Bronchial epithelial cell (primary cell): Measurements from ENCODE around the gene FAM168A. TPM values are rescaled to one million over a fixed set of nuclear protein-coding genes. Genes with fewer than 3 reads are reported as not detected.

Experiments
- DNase-seq: peaks from one replicate; pipeline ENCODE4 v3.0.0-alpha.2; 2010; ENCODE audit warnings: low read depth
- FAIRE-seq: peaks from 2 replicates; lab custom pipeline; 2011; peaks lifted over from hg19 to GRCh38; lab: Jason Lieb, UNC
- H3K27me3 ChIP-seq: 2 replicates; pipeline ENCODE4 v1.5.1; 2011; ENCODE audit warnings: low read length; ENCODE audit not compliant: control insufficient read depth, insufficient read depth
- H3K36me3 ChIP-seq: 2 replicates; pipeline ENCODE4 v1.5.1; 2011; ENCODE audit warnings: low read length; ENCODE audit not compliant: control insufficient read depth, insufficient read depth
- H3K4me3 ChIP-seq: 2 replicates; pipeline ENCODE4 v1.5.1; 2011; ENCODE audit warnings: mild to moderate bottlenecking, low read depth, low read length, control low read depth
- total RNA-seq: library from RNA; depleted of rRNA; stranded (reverse); fragments of >200 nt; gene quantifications from 2 replicates; pipeline ENCODE4 v1.2.1, GENCODE V29; 2014
- TF ChIP-seq, protein P1 (sequence below): IDR thresholded peaks from 2 replicates; pipeline ENCODE4 v1.5.1; 2011; ENCODE audit warnings: mild to moderate bottlenecking, moderate library complexity, low read length, control low read depth, inconsistent platforms; ENCODE audit not compliant: insufficient read depth, severe bottlenecking

The FAM168A gene
- total RNA-seq, 1 donor from 2014 or later = 4.7 TPM

DNA sequence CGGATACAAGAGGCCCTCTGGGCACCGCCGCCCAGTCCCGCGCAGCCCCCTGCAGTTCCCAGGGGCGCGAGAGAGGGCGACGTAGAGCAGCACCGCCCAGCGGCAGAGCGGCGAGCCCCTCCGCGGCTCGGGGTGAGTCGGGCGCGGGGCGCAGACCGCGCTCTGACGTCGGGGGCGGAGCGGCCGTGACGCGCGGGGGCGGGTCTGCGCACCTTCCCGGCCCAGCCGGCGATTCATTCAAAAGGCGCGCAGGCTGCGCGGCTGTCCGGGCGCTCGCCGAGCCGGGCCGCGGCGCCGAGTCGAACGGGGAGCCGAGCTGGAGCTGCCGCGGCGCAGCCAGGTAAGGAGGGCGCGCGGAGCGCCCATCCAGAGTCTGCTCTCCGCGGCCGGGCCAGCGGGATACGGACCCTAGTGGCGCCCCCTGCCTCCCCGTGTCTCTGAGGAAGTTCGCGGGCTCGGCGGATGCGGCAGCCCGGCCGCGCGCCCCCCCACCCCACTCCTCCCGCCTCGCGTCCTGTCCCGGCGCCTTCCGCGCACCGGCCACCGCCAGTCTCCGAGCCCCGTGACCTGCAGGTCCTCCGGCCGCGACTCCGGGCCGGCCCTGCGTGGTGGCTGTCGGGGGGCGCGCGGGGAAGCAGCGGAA is 221.6 kb downstream of the FAM168A start, which contains the start of gene RELT:
Gene RELT, plus strand, starts transcription at position 240 of the 643 bp plus-strand sequence. CDS start 12,738 bp downstream, outside the sequence.
- Histone ChIP-seq H3K4me3 (peak within 1 kb of the TSS; percentile 86), H3K27me3 (no peaks in the 10 kb centered on the region), H3K36me3 (no peaks in the 10 kb centered on the region)
- TF ChIP-seq, protein P1, sequence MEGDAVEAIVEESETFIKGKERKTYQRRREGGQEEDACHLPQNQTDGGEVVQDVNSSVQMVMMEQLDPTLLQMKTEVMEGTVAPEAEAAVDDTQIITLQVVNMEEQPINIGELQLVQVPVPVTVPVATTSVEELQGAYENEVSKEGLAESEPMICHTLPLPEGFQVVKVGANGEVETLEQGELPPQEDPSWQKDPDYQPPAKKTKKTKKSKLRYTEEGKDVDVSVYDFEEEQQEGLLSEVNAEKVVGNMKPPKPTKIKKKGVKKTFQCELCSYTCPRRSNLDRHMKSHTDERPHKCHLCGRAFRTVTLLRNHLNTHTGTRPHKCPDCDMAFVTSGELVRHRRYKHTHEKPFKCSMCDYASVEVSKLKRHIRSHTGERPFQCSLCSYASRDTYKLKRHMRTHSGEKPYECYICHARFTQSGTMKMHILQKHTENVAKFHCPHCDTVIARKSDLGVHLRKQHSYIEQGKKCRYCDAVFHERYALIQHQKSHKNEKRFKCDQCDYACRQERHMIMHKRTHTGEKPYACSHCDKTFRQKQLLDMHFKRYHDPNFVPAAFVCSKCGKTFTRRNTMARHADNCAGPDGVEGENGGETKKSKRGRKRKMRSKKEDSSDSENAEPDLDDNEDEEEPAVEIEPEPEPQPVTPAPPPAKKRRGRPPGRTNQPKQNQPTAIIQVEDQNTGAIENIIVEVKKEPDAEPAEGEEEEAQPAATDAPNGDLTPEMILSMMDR = peak; percentile 87
- DNase-seq (peak; percentile 75), FAIRE-seq (no peak)

DNA sequence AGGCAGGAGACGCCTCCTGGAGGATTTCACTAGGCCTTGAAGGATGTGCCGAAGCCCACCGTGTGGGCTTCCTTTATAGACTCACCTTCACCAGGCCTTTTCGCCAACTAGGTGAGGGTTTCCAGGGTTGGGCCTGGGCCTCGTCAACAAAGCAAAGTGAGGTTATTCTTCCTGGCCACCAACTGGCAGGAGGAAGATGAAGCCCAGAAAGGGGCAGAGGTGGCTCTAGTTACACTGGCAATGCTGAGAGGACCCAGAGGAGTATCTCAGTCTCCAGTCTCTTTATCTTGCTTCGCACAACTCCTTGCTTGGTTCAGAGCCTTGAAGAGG is 222.1 kb downstream of the FAM168A start:
- DNase-seq (no peak), FAIRE-seq (no peak)
- Histone ChIP-seq H3K27me3 (no peaks in the 10 kb centered on the region), H3K4me3 (no peak overlapping the region), H3K36me3 (no peaks in the 10 kb centered on the region)
- TF ChIP-seq, protein P1 = no peak

DNA sequence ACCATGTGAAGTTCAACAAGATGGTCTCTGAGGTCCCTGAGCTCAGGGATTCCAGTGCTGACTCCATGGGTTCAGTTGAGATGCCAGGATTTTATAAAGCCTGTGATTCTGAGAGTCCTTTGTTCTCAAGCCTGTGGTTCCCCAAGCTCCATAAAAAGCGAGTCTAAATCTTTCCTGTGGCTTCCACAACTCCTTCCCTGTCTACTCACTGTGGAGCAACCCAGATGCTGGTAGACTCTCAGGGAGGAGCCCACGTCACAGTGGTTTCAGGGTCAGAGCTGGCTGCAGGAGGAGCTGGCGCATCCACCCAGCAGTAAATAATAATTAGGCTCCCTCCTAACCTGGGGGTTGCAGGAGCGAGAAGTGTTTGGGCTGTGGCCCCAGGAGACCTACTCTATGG is 223.8 kb downstream of the FAM168A start:
- Histone ChIP-seq H3K27me3 (no peaks in the 10 kb centered on the region), H3K4me3 (no peak overlapping the region), H3K36me3 (no peaks in the 10 kb centered on the region)
- DNase-seq (no peak), FAIRE-seq (no peak)
- TF ChIP-seq, protein P1 = no peak

DNA sequence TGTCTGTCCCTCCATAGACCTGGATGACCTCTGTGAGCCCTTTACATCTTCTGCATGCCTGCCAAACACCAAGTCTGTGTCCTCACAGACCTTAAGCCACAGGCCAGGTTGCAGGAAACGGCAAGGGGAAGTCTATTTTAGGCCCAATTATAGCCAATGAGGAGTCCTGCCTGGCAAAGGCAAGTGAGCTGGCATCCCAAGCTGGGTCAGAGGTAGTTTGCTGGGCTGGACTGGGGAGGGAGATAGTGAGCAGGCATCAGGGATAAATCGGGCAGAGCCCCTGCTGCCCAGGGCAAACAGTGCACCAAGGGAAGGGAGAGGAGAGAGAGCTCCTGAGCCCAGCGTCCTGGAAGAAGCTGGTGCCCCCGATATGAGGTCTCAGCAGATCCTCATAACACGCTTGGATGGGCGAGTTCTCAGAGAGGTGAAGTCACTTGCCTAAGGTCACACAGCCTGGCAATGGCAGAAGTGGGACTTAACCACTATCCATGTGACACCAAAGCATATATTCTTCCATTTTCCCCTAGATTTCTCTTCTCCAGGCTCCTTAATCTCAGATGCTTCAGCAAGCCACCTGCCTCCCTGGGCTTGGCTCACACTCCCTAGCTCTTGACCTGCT is 225.4 kb downstream of the FAM168A start:
- DNase-seq (peak; percentile 21), FAIRE-seq (no peak)
- Histone ChIP-seq H3K4me3 (no peak overlapping the region), H3K36me3 (no peaks in the 10 kb centered on the region), H3K27me3 (no peaks in the 10 kb centered on the region)
- TF ChIP-seq, protein P1 = peak; percentile 29

DNA sequence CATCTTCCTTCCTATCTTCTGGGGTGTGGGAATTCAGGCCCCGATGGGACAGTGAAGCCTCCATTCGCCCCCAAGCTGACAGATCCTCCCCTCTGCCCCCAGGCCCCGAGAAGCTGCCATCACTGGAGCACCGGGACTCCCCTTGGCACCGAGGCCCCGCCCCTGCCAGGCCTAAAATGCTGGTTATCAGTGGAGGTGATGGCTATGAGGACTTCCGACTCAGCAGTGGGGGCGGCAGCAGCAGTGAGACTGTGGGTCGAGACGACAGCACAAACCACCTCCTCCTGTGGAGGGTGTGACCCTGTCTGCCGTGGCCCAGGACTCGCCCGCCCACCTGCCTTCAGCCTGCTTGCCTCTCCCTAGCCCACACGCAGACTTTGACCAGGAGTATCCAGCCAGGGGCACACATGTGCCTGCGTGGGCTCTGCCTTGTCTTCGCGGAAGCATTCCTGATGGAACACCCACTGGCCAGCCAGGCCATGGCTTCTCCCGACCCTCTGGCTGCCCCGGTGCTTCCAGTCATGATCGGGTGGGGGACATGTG is 230.4 kb downstream of the FAM168A start:
- FAIRE-seq (peak; percentile 83), DNase-seq (no peak)
- Histone ChIP-seq H3K27me3 (no peaks in the 10 kb centered on the region), H3K4me3 (no peak overlapping the region), H3K36me3 (peaks cover 12% of the 10 kb centered on the region)
- TF ChIP-seq, protein P1 = no peak
